Loucy (cell line): ENCODE results near the gene FSD1L.
"Not testable (repeated sequence)": the region's sequence is repeated elsewhere in the genome, so short reads cannot be mapped to it uniquely, and the experiment has no call there.

Experiments used
- H2AFZ ChIP-seq: fragments of 200-600 bp; sonication (generic); 2 replicates; pipeline ENCODE4 v1.6.0; 2016; ENCODE audit warnings: antibody characterized with exemption, mild to moderate bottlenecking, low read length, moderate library complexity
- H3F3A ChIP-seq: fragments of 200-600 bp; 2 replicates; pipeline ENCODE4 v1.6.0; 2016; ENCODE audit warnings: antibody characterized with exemption, low read depth, mild to moderate bottlenecking
- H3K27me3 ChIP-seq: fragments of 200-600 bp; sonication (generic); 2 replicates; pipeline ENCODE4 v1.6.1; 2014; ENCODE audit warnings: low read length, mild to moderate bottlenecking; ENCODE audit not compliant: insufficient read depth, poor library complexity, severe bottlenecking
- H3K36me3 ChIP-seq: fragments of 200-600 bp; sonication (generic); 2 replicates; pipeline ENCODE4 v1.6.1; 2016; ENCODE audit warnings: low read length; ENCODE audit not compliant: insufficient read depth
- H3K4me1 ChIP-seq: fragments of 200-600 bp; sonication (generic); 2 replicates; pipeline ENCODE4 v1.5.1; 2014; ENCODE audit warnings: low read length, mild to moderate bottlenecking; ENCODE audit not compliant: insufficient read depth, poor library complexity, severe bottlenecking
- H3K4me2 ChIP-seq: fragments of 200-600 bp; sonication (generic); 2 replicates; pipeline ENCODE4 v1.6.0; 2014; ENCODE audit warnings: antibody characterized with exemption, low read length, low read depth, mild to moderate bottlenecking; ENCODE audit not compliant: poor library complexity, severe bottlenecking
- H3K4me3 ChIP-seq: fragments of 200-600 bp; sonication (generic); 2 replicates; pipeline ENCODE4 v1.5.1; 2014; ENCODE audit warnings: low read length, mild to moderate bottlenecking, mixed read lengths; ENCODE audit not compliant: poor library complexity, severe bottlenecking
- H3K79me2 ChIP-seq: fragments of 200-600 bp; sonication (generic); 2 replicates; pipeline ENCODE4 v1.6.1; 2014; ENCODE audit warnings: low read length; ENCODE audit not compliant: insufficient read depth
- H3K9ac ChIP-seq: fragments of 200-600 bp; sonication (generic); 2 replicates; pipeline ENCODE4 v1.6.0; 2014; ENCODE audit warnings: mild to moderate bottlenecking, low read depth, low read length, moderate library complexity; ENCODE audit not compliant: poor library complexity, severe bottlenecking
- H3K9me2 ChIP-seq: fragments of 200-600 bp; sonication (generic); replicated peaks from 2 replicates; pipeline ENCODE4 v1.6.1; 2016; ENCODE audit warnings: low read depth, low read length, mixed read lengths
- H3K9me3 ChIP-seq: fragments of 200-600 bp; sonication (generic); 2 replicates; pipeline ENCODE4 v1.6.1; 2014; ENCODE audit warnings: mild to moderate bottlenecking, antibody characterized with exemption, low read length, low read depth; ENCODE audit not compliant: insufficient read depth
- H4K20me1 ChIP-seq: fragments of 200-600 bp; sonication (generic); 2 replicates; pipeline ENCODE4 v1.6.0; 2014; ENCODE audit warnings: antibody characterized with exemption, low read length, mild to moderate bottlenecking; ENCODE audit not compliant: insufficient read depth, poor library complexity, severe bottlenecking
- CTCF ChIP-seq: fragments of 200-600 bp; sonication (generic); conservative IDR thresholded peaks from 2 replicates; pipeline ENCODE4 v1.5.1; 2014; ENCODE audit warnings: mild to moderate bottlenecking, antibody characterized with exemption, low read length
- EZH2phosphoT487 ChIP-seq: fragments of 200-600 bp; IDR thresholded peaks from 2 replicates; pipeline ENCODE4 v1.6.1; 2018; ENCODE audit warnings: antibody characterized with exemption, mild to moderate bottlenecking, moderate library complexity, borderline replicate concordance

FSD1L gene

GRCh38 chr9:105572455-105572854 is 124.6 kb downstream of the FSD1L start:
- no peaks in the 10 kb centered on the region for H3K79me2 ChIP-seq
- no peaks in the 10 kb centered on the region for H3K27me3 ChIP-seq
- H3K9me3 ChIP-seq: no peaks in the 10 kb centered on the region
- no peak overlapping the region for H3K4me2 ChIP-seq
- no peaks in the 10 kb centered on the region for H3K4me1 ChIP-seq
- H3K9ac ChIP-seq: no peak overlapping the region
- TF ChIP-seq EZH2phosphoT487 (no peak), CTCF (no peak)
- no peaks in the 10 kb centered on the region for H3F3A ChIP-seq
- H3K9me2 ChIP-seq: no peaks in the 10 kb centered on the region
- no peaks in the 10 kb centered on the region for H3K36me3 ChIP-seq
- no peak overlapping the region for H2AFZ ChIP-seq
- no peak overlapping the region for H3K4me3 ChIP-seq
- no peaks in the 10 kb centered on the region for H4K20me1 ChIP-seq

GRCh38 chr9:105579952-105580351 is 132.1 kb downstream of the FSD1L start:
- not testable (repeated sequence) for H2AFZ ChIP-seq, H3F3A ChIP-seq, H3K79me2 ChIP-seq, H3K36me3 ChIP-seq, H4K20me1 ChIP-seq, H3K4me2 ChIP-seq, H3K4me1 ChIP-seq, H3K9me3 ChIP-seq, H3K9ac ChIP-seq, H3K9me2 ChIP-seq, H3K27me3 ChIP-seq, H3K4me3 ChIP-seq

GRCh38 chr9:105581550-105581949 is 133.7 kb downstream of the FSD1L start:
- H3K4me3 ChIP-seq, H3K9ac ChIP-seq, H3K79me2 ChIP-seq, H3K27me3 ChIP-seq, H4K20me1 ChIP-seq, H2AFZ ChIP-seq, H3K4me2 ChIP-seq, H3K36me3 ChIP-seq, H3F3A ChIP-seq, H3K4me1 ChIP-seq, H3K9me3 ChIP-seq, H3K9me2 ChIP-seq: not testable (repeated sequence)

DNA sequence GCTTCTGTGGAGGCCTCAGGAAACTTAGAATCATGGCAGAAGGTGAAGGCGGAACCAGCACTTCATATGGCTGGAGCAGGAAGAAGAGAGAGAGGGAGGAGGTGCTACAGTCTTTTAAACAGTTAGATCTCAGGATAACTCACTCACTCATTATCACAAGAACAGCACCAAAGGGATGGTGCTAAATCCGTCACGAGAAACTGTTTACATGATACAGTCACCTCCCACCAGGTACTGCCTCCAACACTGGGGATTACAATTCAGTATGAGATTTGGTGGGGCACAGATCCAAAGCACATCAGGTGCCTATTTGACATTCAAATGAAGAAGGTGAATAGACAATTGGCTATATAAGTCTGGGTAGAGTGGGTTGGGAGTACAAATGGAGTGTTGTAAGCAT is 145.3 kb downstream of the FSD1L start:
- H3K4me2 ChIP-seq: no peak overlapping the region
- TF ChIP-seq CTCF (no peak), EZH2phosphoT487 (no peak)
- H3K4me3 ChIP-seq: no peak overlapping the region
- H3K4me1 ChIP-seq: no peaks in the 10 kb centered on the region
- no peak overlapping the region for H2AFZ ChIP-seq
- H3K36me3 ChIP-seq: peaks cover 26% of the 10 kb centered on the region
- H3K9me3 ChIP-seq: peaks cover 11% of the 10 kb centered on the region; the same call in 1 of the 2 replicates
- H4K20me1 ChIP-seq: no peaks in the 10 kb centered on the region
- H3K27me3 ChIP-seq: no peaks in the 10 kb centered on the region
- H3F3A ChIP-seq: no peaks in the 10 kb centered on the region
- no peaks in the 10 kb centered on the region for H3K79me2 ChIP-seq
- H3K9me2 ChIP-seq: no peaks in the 10 kb centered on the region
- no peak overlapping the region for H3K9ac ChIP-seq
